ENCODE data around the gene TIE1. TPM values are rescaled to one million over a fixed set of nuclear protein-coding genes. Genes with fewer than 3 reads are reported as not detected.

Gene TIE1
- total and polyA plus RNA-seq, 2 of the 13 experiments (the other 11 are each of a cell fraction or from before 2014, with no cell fraction given): 0.58 to 0.84 TPM

GRCh38 chr1:43358746-43359693, 58.2 kb downstream of the TIE1 start, which contains the start of gene CDC20 (continued):
- TF ChIP-seq ZBTB43 (CRISPR knock-in tag; conservative IDR thresholded peaks at IDR 0.05): no peak
- no peak for TF ChIP-seq TEAD2 (CRISPR knock-in tag; IDR thresholded peaks at IDR 0.05)
- TF ChIP-seq KDM3A (CRISPR knock-in tag; IDR thresholded peaks at IDR 0.05; ENCODE audit: low read depth): no peak
- peak; percentile 57; the same call in 1 of the 2 replicates for TF ChIP-seq ZNF350 (CRISPR knock-in tag; IDR thresholded peaks at IDR 0.05; ENCODE audit: borderline replicate concordance, low read depth)
- 0 out of 2 replicates have a peak, but pooled peaks have one; percentile 16 for TF ChIP-seq REXO4 (CRISPR knock-in tag; IDR thresholded peaks at IDR 0.05; ENCODE audit: borderline replicate concordance)
- TF ChIP-seq SALL2 (CRISPR knock-in tag; IDR thresholded peaks at IDR 0.05): no peak
- TF ChIP-seq HOXA3 (CRISPR knock-in tag; IDR thresholded peaks at IDR 0.05): peak; percentile 60
- TF ChIP-seq GABPA (IDR thresholded peaks at IDR 0.05; ENCODE audit: low read depth, low read length): peak; percentile 70
- TF ChIP-seq GABPA (CRISPR knock-in tag; IDR thresholded peaks at IDR 0.05; ENCODE audit: low read depth): peak; percentile 93
- TF ChIP-seq ATAD3A (CRISPR knock-in tag; IDR thresholded peaks at IDR 0.05): no peak
- TF ChIP-seq IRX3 (CRISPR knock-in tag; IDR thresholded peaks at IDR 0.05; ENCODE audit: borderline replicate concordance, low read depth): peak; percentile 68; the same call in 1 of the 2 replicates
- peak in 1 of 2 experiments; percentile 80; a peak in 2 of 4 replicates for TF ChIP-seq ATF4 (CRISPR knock-in tag; IDR thresholded peaks at IDR 0.05)
- TF ChIP-seq FOXO1 (CRISPR knock-in tag; IDR thresholded peaks at IDR 0.05): no peak
- TF ChIP-seq LBX2 (CRISPR knock-in tag; IDR thresholded peaks at IDR 0.05; ENCODE audit: borderline replicate concordance): no peak
- no peak; the same call in 1 of the 2 replicates for TF ChIP-seq FOSL2 (CRISPR knock-in tag; IDR thresholded peaks at IDR 0.05)
- no peak for TF ChIP-seq E2F2 (CRISPR knock-in tag; IDR thresholded peaks at IDR 0.05; ENCODE audit: borderline replicate concordance)
- TF ChIP-seq ARID3A (IDR thresholded peaks at IDR 0.05; ENCODE audit: low read depth, low read length): no peak
- peak; percentile 79 for TF ChIP-seq HDAC2 (CRISPR knock-in tag; IDR thresholded peaks at IDR 0.05)
- no peak for TF ChIP-seq TRAFD1 (CRISPR knock-in tag; IDR thresholded peaks at IDR 0.05; ENCODE audit: borderline replicate concordance)
- TF ChIP-seq ZNF274 (CRISPR knock-in tag; IDR thresholded peaks at IDR 0.05): no peak
- TF ChIP-seq ZNF543 (CRISPR knock-in tag; IDR thresholded peaks at IDR 0.05): no peak
- peak; percentile 92 for TF ChIP-seq PRMT3 (CRISPR knock-in tag; IDR thresholded peaks at IDR 0.05; ENCODE audit: borderline replicate concordance, low read depth)

All from HepG2 (cell line).